H1 (cell line): Measurements from ENCODE around the gene GRHL3. TPM values are rescaled to one million over a fixed set of nuclear protein-coding genes. Genes with fewer than 3 reads are reported as not detected.

Experiments
- CTCF ChIA-PET: fragments of 300-600 bp; sonication (Branson Sonifier 250); formaldehyde crosslinking; loops from one replicate; lab custom pipeline; 2021; ENCODE audit not compliant: partially characterized antibody; lab: Charles Lee
- POLR2A ChIA-PET: fragments of 300-600 bp; sonication (Branson Sonifier 250); formaldehyde crosslinking; loops from one replicate; lab custom pipeline; 2021; ENCODE audit warnings: inconsistent platforms; ENCODE audit not compliant: partially characterized antibody; lab: Charles Lee
- DNase-seq, 2 experiments: peaks; one replicate each; pipeline versions ENCODE4 v3.0.0 to v3.0.0-alpha.2; 2010 to 2022; ENCODE audit warnings: low spot score in 2 of 2, low read depth in 1 of 2, mixed read lengths in 1 of 2
- FAIRE-seq: peaks from 2 replicates; lab custom pipeline; 2011; peaks lifted over from hg19 to GRCh38; lab: Jason Lieb, UNC
- H2AFZ ChIP-seq: 2 replicates; pipeline ENCODE4 v1.8.1; 2012; ENCODE audit warnings: low read length, inconsistent platforms
- H2AK5ac ChIP-seq: 2 replicates; pipeline ENCODE4 v1.6.1; 2013; ENCODE audit warnings: low read depth, low read length
- H2BK120ac ChIP-seq: replicated peaks from 2 replicates; pipeline ENCODE3; 2013; ENCODE audit warnings: low read depth, low read length, inconsistent platforms
- H2BK12ac ChIP-seq: 2 replicates; pipeline ENCODE4 v1.6.1; 2013; ENCODE audit warnings: low read depth, low read length
- H2BK15ac ChIP-seq: 2 replicates; pipeline ENCODE4 v1.6.1; 2013; ENCODE audit warnings: low read length
- H2BK20ac ChIP-seq: 2 replicates; pipeline ENCODE4 v1.6.1; 2013; ENCODE audit warnings: low read length
- H2BK5ac ChIP-seq: 2 replicates; pipeline ENCODE4 v1.6.1; 2013; ENCODE audit warnings: low read depth, low read length
- H3K14ac ChIP-seq: 2 replicates; pipeline ENCODE4 v1.6.1; 2013; ENCODE audit warnings: inconsistent platforms; ENCODE audit not compliant: insufficient read length
- H3K18ac ChIP-seq: 2 replicates; pipeline ENCODE4 v1.6.1; 2013; ENCODE audit warnings: low read length; ENCODE audit errors: extremely low read depth
- H3K23ac ChIP-seq: 2 replicates; pipeline ENCODE4 v1.6.1; 2013; ENCODE audit warnings: inconsistent platforms; ENCODE audit not compliant: insufficient read length
- H3K23me2 ChIP-seq: 2 replicates; pipeline ENCODE4 v1.6.1; 2013; ENCODE audit warnings: low read depth, low read length
- H3K27ac ChIP-seq: 2 replicates; pipeline ENCODE4 v1.6.1; 2011; ENCODE audit warnings: low read depth, low read length, inconsistent platforms
- H3K27me3 ChIP-seq, 4 experiments: replicated peaks in 1 of 4; 1 replicate in 1 of 4; 2 replicates in 3 of 4; pipeline versions ENCODE4 v1.6.1 to v1.8.1; 2011 to 2013; ENCODE audit warnings: low read length in 3 of 4, mild to moderate bottlenecking in 3 of 4, inconsistent platforms in 2 of 4, mixed read lengths in 2 of 4, moderate library complexity in 1 of 4; ENCODE audit not compliant: control insufficient read depth in 3 of 4, insufficient read depth in 3 of 4; ENCODE audit errors: extremely low read depth in 1 of 4
- H3K36me3 ChIP-seq, 4 experiments: 2 replicates each; pipeline versions ENCODE4 v1.6.1 to v1.8.1; 2011 to 2013; ENCODE audit warnings: mild to moderate bottlenecking in 4 of 4, low read length in 3 of 4, moderate library complexity in 2 of 4, control low read depth in 1 of 4, inconsistent platforms in 1 of 4; ENCODE audit not compliant: insufficient read depth in 4 of 4, control insufficient read depth in 2 of 4
- H3K4ac ChIP-seq: replicated peaks from 2 replicates; pipeline ENCODE3; 2013; ENCODE audit warnings: low read length, low read depth, mixed read lengths, inconsistent platforms; ENCODE audit not compliant: insufficient read length
- H3K4me1 ChIP-seq, 4 experiments: replicated peaks in 1 of 4; 1 replicate in 1 of 4; 2 replicates in 3 of 4; pipeline versions ENCODE4 v1.6.1 to v1.8.1; 2011 to 2013; ENCODE audit warnings: low read length in 3 of 4, inconsistent platforms in 2 of 4, mixed read lengths in 1 of 4; ENCODE audit not compliant: insufficient read depth in 4 of 4, control insufficient read depth in 3 of 4
- H3K4me2 ChIP-seq, 2 experiments: 2 replicates each; pipeline versions ENCODE4 v1.6.1 to v1.8.1; 2011 to 2013; ENCODE audit warnings: low read depth in 2 of 2, low read length in 2 of 2, control low read depth in 1 of 2, inconsistent platforms in 1 of 2, mild to moderate bottlenecking in 1 of 2; ENCODE audit not compliant: insufficient read depth in 1 of 2
- H3K4me3 ChIP-seq, 4 experiments: fragments of 200-600, 300-600 bp in 1 of 4; sonication (generic), shearing (Covaris generic), sonication (Bioruptor Twin) in 1 of 4; 2 replicates each; pipeline versions ENCODE4 v1.5.1 to v1.8.1; 2011 to 2016; ENCODE audit warnings: low read length in 4 of 4, low read depth in 3 of 4, control low read depth in 2 of 4, inconsistent platforms in 2 of 4, mild to moderate bottlenecking in 2 of 4, mixed read lengths in 1 of 4, moderate library complexity in 1 of 4; ENCODE audit not compliant: insufficient read depth in 2 of 4; ENCODE audit errors: extremely low read depth in 1 of 4
- H3K56ac ChIP-seq: replicated peaks from 2 replicates; pipeline ENCODE3; 2013; ENCODE audit warnings: low read depth, mild to moderate bottlenecking, mixed read lengths, low read length, inconsistent platforms; ENCODE audit not compliant: insufficient read length
- H3K79me1 ChIP-seq: 2 replicates; pipeline ENCODE4 v1.6.1; 2013; ENCODE audit warnings: low read depth, low read length, control low read depth
- H3K79me2 ChIP-seq, 2 experiments: 2 replicates each; pipeline versions ENCODE4 v1.6.1 to v1.8.1; 2012 to 2013; ENCODE audit warnings: low read length in 2 of 2, mild to moderate bottlenecking in 2 of 2, inconsistent platforms in 1 of 2; ENCODE audit not compliant: insufficient read depth in 2 of 2, control insufficient read depth in 1 of 2
- H3K9ac ChIP-seq, 4 experiments: replicated peaks in 1 of 4; 1 replicate in 1 of 4; 2 replicates in 3 of 4; pipeline versions ENCODE4 v1.6.1 to v1.8.1; 2011 to 2013; ENCODE audit warnings: low read depth in 3 of 4, low read length in 3 of 4, control low read depth in 2 of 4, mild to moderate bottlenecking in 2 of 4, moderate library complexity in 2 of 4, inconsistent platforms in 1 of 4; ENCODE audit errors: extremely low read depth in 1 of 4
- H3K9me3 ChIP-seq, 2 experiments: 2 replicates each; pipeline versions ENCODE4 v1.6.1 to v1.8.1; 2012 to 2013; ENCODE audit warnings: mild to moderate bottlenecking in 2 of 2, moderate library complexity in 2 of 2, control low read depth in 1 of 2, inconsistent platforms in 1 of 2, low read depth in 1 of 2, low read length in 1 of 2, mixed read lengths in 1 of 2; ENCODE audit not compliant: insufficient read depth in 2 of 2
- H4K20me1 ChIP-seq, 2 experiments: replicated peaks in 1 of 2; 2 replicates each; pipeline versions ENCODE3 to v1.8.1; 2011 to 2013; ENCODE audit warnings: inconsistent platforms in 2 of 2, low read length in 2 of 2, mild to moderate bottlenecking in 1 of 2; ENCODE audit not compliant: insufficient read depth in 2 of 2, control insufficient read depth in 1 of 2
- H4K5ac ChIP-seq: 2 replicates; pipeline ENCODE4 v1.6.1; 2013; ENCODE audit warnings: low read length, low read depth, mixed read lengths, inconsistent platforms; ENCODE audit not compliant: insufficient read length
- H4K8ac ChIP-seq: 2 replicates; pipeline ENCODE4 v1.8.0; 2013; ENCODE audit warnings: mild to moderate bottlenecking, moderate library complexity, low read length, inconsistent platforms; ENCODE audit not compliant: insufficient read depth; ENCODE audit errors: extremely low read depth
- H4K91ac ChIP-seq: replicated peaks from 2 replicates; pipeline ENCODE3; 2013; ENCODE audit warnings: low read length, mixed read lengths, inconsistent platforms; ENCODE audit not compliant: insufficient read length
- CEBPB ChIP-seq: IDR thresholded peaks from 2 replicates; pipeline ENCODE4 v1.6.1; 2012; ENCODE audit warnings: low read depth, low read length
- JUN ChIP-seq: IDR thresholded peaks from 2 replicates; pipeline ENCODE4 v1.6.1; 2011; ENCODE audit warnings: low read depth, mild to moderate bottlenecking, improper control_type of control experiment, low read length
- MAFK ChIP-seq: IDR thresholded peaks from 2 replicates; pipeline ENCODE4 v1.6.1; 2012; ENCODE audit warnings: low read depth, mild to moderate bottlenecking, improper control_type of control experiment, low read length
- SP1 ChIP-seq: IDR thresholded peaks from 2 replicates; pipeline ENCODE4 v1.6.1; 2011; ENCODE audit warnings: low read depth, low read length
- SUZ12 ChIP-seq: fragments of 200-600 bp; sonication (generic); IDR thresholded peaks from 2 replicates; pipeline ENCODE4 v1.6.1; 2012; ENCODE audit warnings: mild to moderate bottlenecking, inconsistent platforms, low read length, moderate library complexity, mixed read lengths
- WGBS, 2 experiments: shearing (Covaris generic) in 1 of 2; methylation state at CpG; one replicate each; pipeline versions ENCODE4 v1.1.6 to v1.1.7; 2013 to 2015; ENCODE audit warnings: low lambda C conversion rate in 2 of 2, mixed read lengths in 2 of 2, inconsistent platforms in 1 of 2, low coverage in 1 of 2, missing lambda C conversion rate in 1 of 2; ENCODE audit not compliant: insufficient replicate concordance in 2 of 2, insufficient coverage in 1 of 2, insufficient read length in 1 of 2; ENCODE audit errors: extremely low coverage in 1 of 2, missing lambda C conversion rate in 1 of 2; 5-methylcytosine and 5-hydroxymethylcytosine counted together
- polyA plus RNA-seq, 7 experiments: library from polyadenylated mRNA; depleted of rRNA in 3 of 7; stranded (reverse) in 5 of 7; unstranded in 2 of 7; fragments of >200 nt in 5 of 7; fragments of 200-250 nt in 2 of 7; gene quantifications; 1 replicate in 5 of 7; 2 replicates in 1 of 7; 4 replicates in 1 of 7; pipeline versions ENCODE4 v1.2.1 to v1.2.3, GENCODE V29; 2011 to 2013; ENCODE audit warnings: missing spikeins in 2 of 7, mixed read lengths in 2 of 7
- total RNA-seq: library from RNA; stranded (reverse); fragmentation: NEBNext Ultra II Directional; extraction: Animal tissue kit (Norgen Biotek cat#: 25700); gene quantifications from 2 replicates; pipeline ENCODE4 v1.2.1, GENCODE V29; 2021
- TF ChIP-seq, protein P1 (sequence below): IDR thresholded peaks from 2 replicates; pipeline ENCODE4 v1.6.1; 2012; ENCODE audit warnings: low read length, inconsistent platforms

The GRHL3 gene
- total and polyA plus RNA-seq, 2 of the 8 experiments (the other 6 are each of a cell fraction or from before 2014, with no cell fraction given): 0.80 to 1.8 TPM

DNA sequence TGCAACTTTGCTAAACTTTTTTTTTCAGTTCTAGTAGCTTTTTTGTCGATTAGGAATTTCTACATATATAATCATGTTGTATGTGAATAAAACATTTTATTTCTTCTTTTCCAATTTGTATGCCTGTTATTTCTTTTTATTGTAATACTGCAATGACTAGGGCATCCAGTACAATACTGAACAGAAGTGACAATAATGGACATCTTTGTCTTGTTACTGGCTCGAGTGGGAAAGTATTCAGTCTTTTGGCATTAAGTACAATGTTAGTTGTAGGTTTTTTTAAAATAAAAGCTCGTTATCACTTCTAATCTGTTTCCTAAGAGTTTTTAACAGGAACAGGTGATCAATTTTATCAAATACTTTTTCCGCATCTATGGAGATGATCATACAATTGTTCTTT lies 84.6 kb downstream of the GRHL3 start:
- Histone ChIP-seq H3K9ac (no peak overlapping the region), H2AFZ (no peak overlapping the region), H3K4me2 (no peak overlapping the region), H3K56ac (no peak overlapping the region), H2BK15ac (no peak overlapping the region), H2BK12ac (no peak overlapping the region), H3K27ac (no peak overlapping the region), H3K18ac (no peak overlapping the region), H3K36me3 (peaks cover 0 to 5% (median 0%) of the 10 kb centered on the region in 4 experiments; a peak in 3 of 8 replicates), H3K9me3 (no peaks in the 10 kb centered on the region), H2AK5ac (no peak overlapping the region), H2BK120ac (no peak overlapping the region), H3K4me3 (no peak overlapping the region), H3K4ac (no peak overlapping the region), H3K14ac (no peak overlapping the region), H3K79me2 (no peaks in the 10 kb centered on the region), H3K23ac (no peak overlapping the region), H4K8ac (no peak overlapping the region), H2BK20ac (no peak overlapping the region), H4K91ac (no peak overlapping the region), H4K20me1 (no peaks in the 10 kb centered on the region), H2BK5ac (no peak overlapping the region), H3K23me2 (no peaks in the 10 kb centered on the region), H4K5ac (no peak overlapping the region), H3K4me1 (no peaks in the 10 kb centered on the region), H3K79me1 (no peaks in the 10 kb centered on the region), H3K27me3 (no peaks in the 10 kb centered on the region)
- TF ChIP-seq, protein P1, sequence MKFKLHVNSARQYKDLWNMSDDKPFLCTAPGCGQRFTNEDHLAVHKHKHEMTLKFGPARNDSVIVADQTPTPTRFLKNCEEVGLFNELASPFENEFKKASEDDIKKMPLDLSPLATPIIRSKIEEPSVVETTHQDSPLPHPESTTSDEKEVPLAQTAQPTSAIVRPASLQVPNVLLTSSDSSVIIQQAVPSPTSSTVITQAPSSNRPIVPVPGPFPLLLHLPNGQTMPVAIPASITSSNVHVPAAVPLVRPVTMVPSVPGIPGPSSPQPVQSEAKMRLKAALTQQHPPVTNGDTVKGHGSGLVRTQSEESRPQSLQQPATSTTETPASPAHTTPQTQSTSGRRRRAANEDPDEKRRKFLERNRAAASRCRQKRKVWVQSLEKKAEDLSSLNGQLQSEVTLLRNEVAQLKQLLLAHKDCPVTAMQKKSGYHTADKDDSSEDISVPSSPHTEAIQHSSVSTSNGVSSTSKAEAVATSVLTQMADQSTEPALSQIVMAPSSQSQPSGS: no peak
- TF ChIP-seq JUN (no peak), SP1 (no peak), CEBPB (no peak), SUZ12 (no peak), MAFK (no peak)
- no peak for FAIRE-seq
- ChIA-PET CTCF (interaction anchor here (1.3 to 6.1 kb wide), 5 partner anchors 11 to 204 kb away, joined by 3 to 45 read pairs (median 4); partner anchors contain the start of gene NIPAL3), POLR2A (interaction anchor here (0.7 to 2.1 kb wide), 3 partner anchors 9 to 35 kb away, joined by 3 to 7 read pairs (median 3); partner anchors contain the start of genes NIPAL3 and STPG1)
- DNase-seq: no peak
- 93% methylated on average over 4 of the region's 4 CpGs; no CpG with 5 or more reads in 1 of the 2 experiments for WGBS, 2 experiments
